ENCODE results near the gene IGF1R. TPM values are rescaled to one million over a fixed set of nuclear protein-coding genes. Genes with fewer than 3 reads are reported as not detected.
A peak's percentile ranks its signal among the peaks of the same experiment; 100 is the strongest.

Gene IGF1R
- total RNA-seq, 4 donors from 2014 or later: 51.5 to 146 (median 89.6) TPM

DNA sequence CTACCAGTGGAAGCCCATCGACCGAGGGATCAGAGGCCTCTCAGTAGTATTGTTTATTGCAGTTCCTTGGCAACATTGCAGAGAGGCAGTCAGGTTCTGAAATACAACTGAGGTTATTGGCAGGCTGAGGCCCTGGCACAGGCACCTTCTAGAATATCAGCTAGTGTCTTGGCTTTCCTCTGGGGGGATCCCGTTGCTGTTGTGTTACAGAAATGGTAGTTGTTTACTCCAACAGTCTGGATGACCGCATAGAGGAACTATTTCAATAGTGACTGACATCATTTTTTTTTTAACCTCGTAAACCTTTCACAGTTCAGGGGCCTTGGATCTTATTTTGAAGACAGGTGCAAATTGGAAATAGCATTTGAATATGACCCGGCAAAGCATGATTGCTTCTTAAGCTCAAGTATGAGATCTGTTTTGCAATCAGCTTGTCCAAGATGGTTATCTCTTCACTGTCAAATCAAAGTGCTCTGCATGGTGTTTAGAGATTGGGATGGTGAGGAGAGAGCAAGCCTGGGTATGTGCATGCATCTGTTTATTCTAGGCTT, 295.3 kb downstream of the IGF1R start:
- Histone ChIP-seq H3K9me3 (no peaks in the 10 kb centered on the region), H3K36me3 (peaks cover 7 to 10% of the 10 kb centered on the region in 2 donors), H3K4me1 (peaks cover 48 to 54% of the 10 kb centered on the region in 2 donors), H3K27me3 (no peaks in the 10 kb centered on the region), H3K27ac (peak overlapping the region; percentile 82 to 97 (median 93)), H3K4me3 (replicated peaks in 1 of 3) (no peak overlapping the region)
- DNase-seq: peak; percentile 38 to 69
- WGBS, 2 donors: 23 to 31% methylated on average over 6 of the region's 6 CpGs
- no peak for TF ChIP-seq POLR2A (IDR thresholded peaks at IDR 0.05)
- TF ChIP-seq, protein P1, sequence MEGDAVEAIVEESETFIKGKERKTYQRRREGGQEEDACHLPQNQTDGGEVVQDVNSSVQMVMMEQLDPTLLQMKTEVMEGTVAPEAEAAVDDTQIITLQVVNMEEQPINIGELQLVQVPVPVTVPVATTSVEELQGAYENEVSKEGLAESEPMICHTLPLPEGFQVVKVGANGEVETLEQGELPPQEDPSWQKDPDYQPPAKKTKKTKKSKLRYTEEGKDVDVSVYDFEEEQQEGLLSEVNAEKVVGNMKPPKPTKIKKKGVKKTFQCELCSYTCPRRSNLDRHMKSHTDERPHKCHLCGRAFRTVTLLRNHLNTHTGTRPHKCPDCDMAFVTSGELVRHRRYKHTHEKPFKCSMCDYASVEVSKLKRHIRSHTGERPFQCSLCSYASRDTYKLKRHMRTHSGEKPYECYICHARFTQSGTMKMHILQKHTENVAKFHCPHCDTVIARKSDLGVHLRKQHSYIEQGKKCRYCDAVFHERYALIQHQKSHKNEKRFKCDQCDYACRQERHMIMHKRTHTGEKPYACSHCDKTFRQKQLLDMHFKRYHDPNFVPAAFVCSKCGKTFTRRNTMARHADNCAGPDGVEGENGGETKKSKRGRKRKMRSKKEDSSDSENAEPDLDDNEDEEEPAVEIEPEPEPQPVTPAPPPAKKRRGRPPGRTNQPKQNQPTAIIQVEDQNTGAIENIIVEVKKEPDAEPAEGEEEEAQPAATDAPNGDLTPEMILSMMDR (IDR thresholded peaks at IDR 0.05): no peak
- intact Hi-C loops (cut with DNase I): no loop called here

DNA sequence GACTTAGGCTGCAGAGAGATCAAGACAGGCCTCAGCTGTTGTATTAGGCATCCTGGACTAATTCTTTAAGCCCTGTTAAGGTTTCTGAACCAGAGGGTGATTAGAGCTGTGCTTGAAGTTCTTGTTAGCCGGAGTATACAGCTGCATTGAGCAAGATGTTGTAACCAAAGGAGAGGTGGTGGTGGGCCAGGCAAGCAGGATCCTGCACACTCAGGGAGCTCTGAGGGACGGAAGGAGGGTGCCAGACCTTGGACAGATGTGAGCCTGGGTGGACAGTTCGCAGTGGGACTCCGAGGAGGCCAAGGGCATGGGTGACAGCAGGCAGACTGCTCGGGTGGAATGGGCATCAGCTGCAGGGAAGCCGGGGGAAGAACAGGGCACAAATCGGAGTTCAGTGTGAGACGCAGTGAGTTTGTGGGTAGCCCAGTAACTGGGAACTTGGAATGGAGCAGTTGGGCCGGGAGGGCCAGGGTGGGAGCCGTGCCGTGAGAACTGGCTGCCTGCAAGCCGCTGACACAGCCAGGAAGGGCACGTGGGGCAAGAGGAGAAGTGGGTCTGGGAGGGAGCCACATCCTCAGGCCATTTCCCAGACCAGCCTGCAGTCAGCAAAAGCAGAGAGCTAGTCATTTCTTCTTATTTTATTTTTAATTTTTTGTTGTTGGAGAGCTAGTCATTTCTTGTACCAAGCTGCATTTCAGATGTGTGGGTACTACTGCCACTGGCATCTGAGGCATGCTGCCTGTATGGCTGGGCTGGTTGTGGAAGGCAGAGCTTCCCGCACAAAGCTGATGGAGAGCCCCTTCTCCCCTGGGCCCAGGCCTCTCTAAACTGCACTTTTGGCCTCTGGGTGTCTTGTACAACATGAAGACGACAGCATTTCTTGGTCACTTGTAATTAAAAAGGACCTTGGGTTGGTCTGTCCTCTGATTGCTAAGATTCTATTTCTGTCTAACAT, 298.2 kb downstream of the IGF1R start:
- H3K27ac ChIP-seq: peak overlapping the region in 2 of 3 donors; percentile 4 to 78
- no peak overlapping the region for H3K4me3 ChIP-seq (replicated peaks in 1 of 3)
- H3K36me3 ChIP-seq: peaks cover 16 to 20% of the 10 kb centered on the region in 2 donors
- DNase-seq: peak in 1 of 2 donors; percentile 24
- WGBS, 2 donors: 79 to 85% methylated on average over 15 of the region's 15 CpGs
- H3K27me3 ChIP-seq: no peaks in the 10 kb centered on the region
- intact Hi-C loops (cut with DNase I): no loop called here
- H3K9me3 ChIP-seq: no peaks in the 10 kb centered on the region
- TF ChIP-seq, protein P1 (IDR thresholded peaks at IDR 0.05): no peak
- no peak for TF ChIP-seq POLR2A (IDR thresholded peaks at IDR 0.05)
- H3K4me1 ChIP-seq: peaks cover 24 to 27% of the 10 kb centered on the region in 2 donors

DNA sequence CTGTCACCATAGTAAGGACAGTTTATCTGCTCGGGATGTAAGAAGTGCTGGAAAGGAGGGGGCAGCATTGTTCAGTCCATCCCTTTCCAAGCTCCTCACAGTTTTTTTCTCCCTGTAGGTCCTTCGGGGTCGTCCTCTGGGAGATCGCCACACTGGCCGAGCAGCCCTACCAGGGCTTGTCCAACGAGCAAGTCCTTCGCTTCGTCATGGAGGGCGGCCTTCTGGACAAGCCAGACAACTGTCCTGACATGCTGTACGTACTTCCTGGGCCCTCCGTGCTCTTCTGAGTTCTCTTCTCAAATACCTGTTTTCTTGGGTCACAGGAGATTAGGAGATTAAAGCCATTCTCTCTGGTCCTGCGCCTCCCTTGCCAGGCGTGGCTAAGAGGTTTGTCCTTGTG, 300.1 kb downstream of the IGF1R start:
- Histone ChIP-seq H3K27ac (peak overlapping the region in 1 of 3 donors; percentile 78), H3K4me1 (peaks cover 8 to 24% of the 10 kb centered on the region in 2 donors), H3K9me3 (no peaks in the 10 kb centered on the region), H3K4me3 (replicated peaks in 1 of 3) (no peak overlapping the region), H3K27me3 (no peaks in the 10 kb centered on the region), H3K36me3 (peaks cover 16 to 20% of the 10 kb centered on the region in 2 donors)
- intact Hi-C loops (cut with DNase I): no loop called here
- DNase-seq: no peak
- TF ChIP-seq POLR2A (IDR thresholded peaks at IDR 0.05): no peak
- TF ChIP-seq, protein P1 (IDR thresholded peaks at IDR 0.05): no peak
- 81 to 85% methylated on average over 13 of the region's 13 CpGs for WGBS, 2 donors

DNA sequence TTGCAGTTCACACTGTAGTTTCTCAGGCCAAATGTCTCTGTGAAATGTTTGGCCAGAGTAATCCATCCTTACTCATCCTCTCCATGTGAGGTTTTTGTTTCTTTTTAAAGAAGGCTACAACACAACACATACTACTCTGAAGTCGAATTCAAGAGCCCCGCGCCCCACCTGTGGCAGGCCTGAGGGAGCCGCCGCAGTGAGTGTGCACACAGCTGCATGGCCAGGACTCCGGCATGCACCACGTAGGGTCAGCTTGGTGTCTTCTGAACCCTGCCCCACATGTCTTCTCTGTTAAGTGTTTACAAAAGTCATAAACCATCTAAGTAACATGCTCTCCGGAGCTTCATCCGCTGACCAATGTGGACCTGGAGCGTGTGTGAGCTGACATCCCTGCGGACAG, 300.6 kb downstream of the IGF1R start:
- Histone ChIP-seq H3K4me3 (replicated peaks in 1 of 3) (no peak overlapping the region), H3K27me3 (no peaks in the 10 kb centered on the region), H3K36me3 (peaks cover 16 to 20% of the 10 kb centered on the region in 2 donors), H3K4me1 (peaks cover 7 to 24% of the 10 kb centered on the region in 2 donors), H3K9me3 (no peaks in the 10 kb centered on the region), H3K27ac (no peak overlapping the region)
- intact Hi-C loops (cut with DNase I): no loop called here
- WGBS, 2 donors: 88 to 94% methylated on average over 11 of the region's 11 CpGs
- no peak for DNase-seq
- TF ChIP-seq, protein P1 (IDR thresholded peaks at IDR 0.05): no peak
- no peak for TF ChIP-seq POLR2A (IDR thresholded peaks at IDR 0.05)

DNA sequence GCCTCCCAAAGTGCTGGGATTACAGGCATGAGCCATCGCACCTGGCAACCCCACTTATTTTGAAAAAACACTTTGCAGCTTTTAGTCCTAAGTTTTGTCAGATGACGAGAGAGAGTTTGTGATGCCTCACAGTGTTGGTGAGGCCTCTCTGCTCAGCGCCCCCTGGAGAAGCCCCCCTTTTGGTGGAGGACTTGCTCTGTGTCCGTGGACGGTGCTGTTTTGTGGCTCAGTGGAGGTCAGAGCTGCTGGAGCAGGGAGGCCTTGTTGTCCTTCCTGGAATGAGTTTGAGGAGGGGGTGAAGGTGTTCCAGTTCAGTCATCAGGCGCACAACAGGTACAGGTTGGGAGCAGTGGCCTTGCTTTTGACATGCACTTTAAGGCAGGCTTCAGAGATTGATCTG, 301.3 kb downstream of the IGF1R start:
- TF ChIP-seq, protein P1 (IDR thresholded peaks at IDR 0.05): no peak
- TF ChIP-seq POLR2A (IDR thresholded peaks at IDR 0.05): no peak
- no peaks in the 10 kb centered on the region for H3K9me3 ChIP-seq

More for the DNA sequence above, 301.3 kb downstream of the IGF1R start:
- intact Hi-C loops (cut with DNase I): no loop called here
- H3K36me3 ChIP-seq: peaks cover 16 to 20% of the 10 kb centered on the region in 2 donors
- H3K4me3 ChIP-seq (replicated peaks in 1 of 3): no peak overlapping the region
- H3K27ac ChIP-seq: peak overlapping the region in 2 of 3 donors; percentile 36 to 99
- H3K27me3 ChIP-seq: no peaks in the 10 kb centered on the region
- WGBS, 2 donors: 76 to 92% methylated on average over 6 of the region's 6 CpGs
- no peak for DNase-seq
- H3K4me1 ChIP-seq: peaks cover 8 to 25% of the 10 kb centered on the region in 2 donors
